ENCODE data around the gene TCF3.

DNA sequence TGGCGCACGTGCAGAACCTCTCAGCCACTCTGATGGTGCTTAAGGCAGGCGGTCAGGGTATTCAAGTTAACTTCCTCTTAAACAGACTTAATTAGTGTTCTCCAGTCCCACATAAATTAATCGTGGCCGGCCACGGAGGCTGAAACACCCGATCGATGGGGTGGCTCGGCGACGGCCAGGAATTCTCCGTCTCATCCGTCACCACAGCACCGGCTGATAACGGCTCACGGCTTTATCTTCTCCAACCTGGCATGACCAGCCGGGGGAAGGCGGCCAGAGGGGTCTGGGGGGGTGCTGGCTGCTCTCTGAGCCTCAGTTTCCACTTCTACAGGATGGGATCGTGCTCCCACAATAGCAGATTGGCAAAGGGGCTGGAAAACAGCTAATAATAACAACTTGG lies 32.6 kb upstream of the TCF3 start:
- TF ChIP-seq, protein P1, sequence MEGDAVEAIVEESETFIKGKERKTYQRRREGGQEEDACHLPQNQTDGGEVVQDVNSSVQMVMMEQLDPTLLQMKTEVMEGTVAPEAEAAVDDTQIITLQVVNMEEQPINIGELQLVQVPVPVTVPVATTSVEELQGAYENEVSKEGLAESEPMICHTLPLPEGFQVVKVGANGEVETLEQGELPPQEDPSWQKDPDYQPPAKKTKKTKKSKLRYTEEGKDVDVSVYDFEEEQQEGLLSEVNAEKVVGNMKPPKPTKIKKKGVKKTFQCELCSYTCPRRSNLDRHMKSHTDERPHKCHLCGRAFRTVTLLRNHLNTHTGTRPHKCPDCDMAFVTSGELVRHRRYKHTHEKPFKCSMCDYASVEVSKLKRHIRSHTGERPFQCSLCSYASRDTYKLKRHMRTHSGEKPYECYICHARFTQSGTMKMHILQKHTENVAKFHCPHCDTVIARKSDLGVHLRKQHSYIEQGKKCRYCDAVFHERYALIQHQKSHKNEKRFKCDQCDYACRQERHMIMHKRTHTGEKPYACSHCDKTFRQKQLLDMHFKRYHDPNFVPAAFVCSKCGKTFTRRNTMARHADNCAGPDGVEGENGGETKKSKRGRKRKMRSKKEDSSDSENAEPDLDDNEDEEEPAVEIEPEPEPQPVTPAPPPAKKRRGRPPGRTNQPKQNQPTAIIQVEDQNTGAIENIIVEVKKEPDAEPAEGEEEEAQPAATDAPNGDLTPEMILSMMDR (IDR thresholded peaks at IDR 0.05; ENCODE audit: insufficient read depth, low read length, poor library complexity, severe bottlenecking): no peak
- no peak for TF ChIP-seq EZH2phosphoT487 (conservative IDR thresholded peaks at IDR 0.05; ENCODE audit: low read length)
